ENCODE measurements around the gene SAXO1. TPM values are rescaled to one million over a fixed set of nuclear protein-coding genes. Genes with fewer than 3 reads are reported as not detected.

SAXO1 gene
- total and polyA plus RNA-seq, 12 donors: under 0.01 to 0.94 (median 0.23) TPM; not detected in 4

DNA sequence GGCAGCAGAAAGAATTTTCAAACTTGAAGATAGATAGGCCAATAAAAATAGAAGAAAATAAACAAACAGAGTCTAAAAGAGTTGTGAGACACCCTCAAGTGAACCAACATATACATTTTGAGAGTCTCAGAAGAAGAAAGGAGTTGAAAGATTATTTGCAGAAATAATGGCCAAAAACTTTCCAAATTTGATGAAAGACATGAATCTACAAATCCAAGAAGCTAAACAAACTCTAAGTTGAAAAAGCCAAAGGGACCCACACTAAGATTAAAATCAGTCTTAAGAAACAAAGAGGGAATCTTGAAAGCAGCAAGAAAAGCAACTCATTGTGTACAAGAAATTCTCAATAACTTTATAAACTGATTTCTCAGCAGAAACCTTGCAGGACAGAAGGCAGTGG, 137.0 kb downstream of the SAXO1 start:
- no peaks in the 10 kb centered on the region for H3K36me3 ChIP-seq (replicated peaks in 1 of 2)
- no peak overlapping the region for H3K27ac ChIP-seq
- H3K9me3 ChIP-seq (replicated peaks in 1 of 3): no peaks in the 10 kb centered on the region
- TF ChIP-seq, protein P1, sequence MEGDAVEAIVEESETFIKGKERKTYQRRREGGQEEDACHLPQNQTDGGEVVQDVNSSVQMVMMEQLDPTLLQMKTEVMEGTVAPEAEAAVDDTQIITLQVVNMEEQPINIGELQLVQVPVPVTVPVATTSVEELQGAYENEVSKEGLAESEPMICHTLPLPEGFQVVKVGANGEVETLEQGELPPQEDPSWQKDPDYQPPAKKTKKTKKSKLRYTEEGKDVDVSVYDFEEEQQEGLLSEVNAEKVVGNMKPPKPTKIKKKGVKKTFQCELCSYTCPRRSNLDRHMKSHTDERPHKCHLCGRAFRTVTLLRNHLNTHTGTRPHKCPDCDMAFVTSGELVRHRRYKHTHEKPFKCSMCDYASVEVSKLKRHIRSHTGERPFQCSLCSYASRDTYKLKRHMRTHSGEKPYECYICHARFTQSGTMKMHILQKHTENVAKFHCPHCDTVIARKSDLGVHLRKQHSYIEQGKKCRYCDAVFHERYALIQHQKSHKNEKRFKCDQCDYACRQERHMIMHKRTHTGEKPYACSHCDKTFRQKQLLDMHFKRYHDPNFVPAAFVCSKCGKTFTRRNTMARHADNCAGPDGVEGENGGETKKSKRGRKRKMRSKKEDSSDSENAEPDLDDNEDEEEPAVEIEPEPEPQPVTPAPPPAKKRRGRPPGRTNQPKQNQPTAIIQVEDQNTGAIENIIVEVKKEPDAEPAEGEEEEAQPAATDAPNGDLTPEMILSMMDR (IDR thresholded peaks at IDR 0.05): no peak
- H3K27me3 ChIP-seq: no peaks in the 10 kb centered on the region
- H3K4me3 ChIP-seq: no peak overlapping the region
- no peak for DNase-seq
- intact Hi-C loops (cut with DNase I): no loop called here
- no peaks in the 10 kb centered on the region for H3K4me1 ChIP-seq (replicated peaks in 1 of 2)

DNA sequence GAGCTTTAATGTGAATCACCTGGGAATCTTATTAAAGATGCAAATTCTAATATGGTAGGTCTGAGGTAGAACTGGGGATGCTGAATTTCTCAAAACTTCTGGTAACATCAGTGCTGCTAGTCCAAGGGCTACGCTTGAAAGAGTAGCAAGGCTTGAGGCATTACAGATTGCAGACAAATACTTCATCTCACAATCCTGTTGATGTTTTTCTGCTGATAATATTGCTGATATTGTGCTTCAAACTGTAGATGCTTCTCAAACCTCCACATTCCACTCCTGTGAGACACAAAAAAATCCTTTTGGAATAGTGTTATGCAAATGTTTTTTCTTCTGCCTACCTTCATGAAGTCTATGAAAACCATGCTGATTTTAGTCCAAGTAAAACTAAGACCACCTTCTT, 139.5 kb downstream of the SAXO1 start:
- no peaks in the 10 kb centered on the region for H3K36me3 ChIP-seq (replicated peaks in 1 of 2)
- peaks cover 0 to 14% of the 10 kb centered on the region in 2 donors for H3K4me1 ChIP-seq (replicated peaks in 1 of 2)
- DNase-seq: no peak
- intact Hi-C loops (cut with DNase I): no loop called here
- H3K27me3 ChIP-seq: no peaks in the 10 kb centered on the region
- 91 to 100% (median 98%) methylated on average over 1 of the region's 1 CpG for WGBS, 4 donors
- no peak overlapping the region for H3K4me3 ChIP-seq
- TF ChIP-seq POLR2A (IDR thresholded peaks at IDR 0.05): no peak
- TF ChIP-seq, protein P1 (IDR thresholded peaks at IDR 0.05): no peak
- H3K27ac ChIP-seq: no peak overlapping the region
- H3K9me3 ChIP-seq (replicated peaks in 1 of 3): no peaks in the 10 kb centered on the region

DNA sequence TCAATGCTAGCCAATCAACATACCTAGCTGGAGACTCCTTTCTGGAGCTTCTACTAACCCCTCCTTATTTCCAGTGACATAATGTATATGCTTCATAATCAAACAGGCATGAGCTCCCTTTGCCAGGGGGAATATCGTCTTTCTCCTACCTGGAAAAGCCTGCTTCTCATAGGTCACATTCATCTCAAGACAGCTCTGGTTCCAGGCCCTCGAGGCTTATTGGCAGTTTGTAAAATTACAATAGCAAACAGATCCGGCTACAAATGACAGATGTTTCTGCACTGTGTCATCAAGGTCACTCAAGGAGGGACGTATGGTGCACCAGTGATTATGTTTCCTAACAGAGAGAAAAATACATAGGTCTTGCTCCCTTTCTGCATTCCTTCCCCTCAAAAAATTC, 140.0 kb downstream of the SAXO1 start:
- intact Hi-C loops (cut with DNase I): no loop called here
- H3K9me3 ChIP-seq (replicated peaks in 1 of 3): no peaks in the 10 kb centered on the region
- no peak overlapping the region for H3K4me3 ChIP-seq
- DNase-seq: no peak
- no peak overlapping the region for H3K27ac ChIP-seq
- 30 to 44% (median 41%) methylated on average over 4 of the region's 4 CpGs for WGBS, 4 donors
- H3K4me1 ChIP-seq (replicated peaks in 1 of 2): peaks cover 0 to 14% of the 10 kb centered on the region in 2 donors
- TF ChIP-seq, protein P1 (IDR thresholded peaks at IDR 0.05): no peak
- TF ChIP-seq POLR2A (IDR thresholded peaks at IDR 0.05): no peak
- H3K27me3 ChIP-seq: no peaks in the 10 kb centered on the region
- H3K36me3 ChIP-seq (replicated peaks in 1 of 2): no peaks in the 10 kb centered on the region

DNA sequence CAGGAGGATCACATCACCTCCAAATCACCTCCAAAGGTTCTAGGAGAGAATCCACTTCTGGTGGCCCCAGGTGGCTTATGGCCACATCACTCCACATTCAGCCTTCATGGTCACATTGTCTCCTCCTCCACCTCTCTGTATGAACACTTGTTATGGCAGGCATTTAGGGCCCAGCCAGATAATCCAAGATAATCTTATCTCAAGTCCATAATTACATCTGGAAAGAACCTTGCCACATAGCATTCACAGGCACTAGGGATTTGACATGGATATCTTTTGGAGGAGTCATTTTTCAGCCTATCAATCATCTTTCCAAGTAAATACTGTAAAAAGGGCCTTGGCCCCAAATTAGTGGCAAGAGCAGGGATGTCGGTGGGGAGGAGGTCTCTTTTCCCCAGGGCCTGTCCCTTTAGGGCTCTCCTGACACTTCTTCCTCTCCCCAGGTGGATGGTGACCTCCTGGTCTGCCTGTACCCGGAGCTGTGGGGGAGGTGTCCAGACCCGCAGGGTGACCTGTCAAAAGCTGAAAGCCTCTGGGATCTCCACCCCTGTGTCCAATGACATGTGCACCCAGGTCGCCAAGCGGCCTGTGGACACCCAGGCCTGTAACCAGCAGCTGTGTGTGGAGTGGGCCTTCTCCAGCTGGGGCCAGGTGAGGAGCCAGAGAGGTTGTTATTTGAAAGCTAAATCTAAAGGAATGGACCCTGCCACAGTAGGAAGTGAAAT, 140.9 kb downstream of the SAXO1 start:
- TF ChIP-seq POLR2A (IDR thresholded peaks at IDR 0.05): no peak
- TF ChIP-seq, protein P1 (IDR thresholded peaks at IDR 0.05): no peak
- no peak for DNase-seq
- no peak overlapping the region for H3K27ac ChIP-seq
- peaks cover 0 to 14% of the 10 kb centered on the region in 2 donors for H3K4me1 ChIP-seq (replicated peaks in 1 of 2)
- WGBS, 4 donors: 71 to 92% (median 90%) methylated on average over 1 to 5 of the region's 5 CpGs
- H3K27me3 ChIP-seq: no peaks in the 10 kb centered on the region
- H3K4me3 ChIP-seq: no peak overlapping the region
- no peaks in the 10 kb centered on the region for H3K36me3 ChIP-seq (replicated peaks in 1 of 2)
- intact Hi-C loops (cut with DNase I): no loop called here
- no peaks in the 10 kb centered on the region for H3K9me3 ChIP-seq (replicated peaks in 1 of 3)

Data from adrenal gland (tissue), 12 donors.